Measurements from ENCODE around the gene DYNAP.

DNA sequence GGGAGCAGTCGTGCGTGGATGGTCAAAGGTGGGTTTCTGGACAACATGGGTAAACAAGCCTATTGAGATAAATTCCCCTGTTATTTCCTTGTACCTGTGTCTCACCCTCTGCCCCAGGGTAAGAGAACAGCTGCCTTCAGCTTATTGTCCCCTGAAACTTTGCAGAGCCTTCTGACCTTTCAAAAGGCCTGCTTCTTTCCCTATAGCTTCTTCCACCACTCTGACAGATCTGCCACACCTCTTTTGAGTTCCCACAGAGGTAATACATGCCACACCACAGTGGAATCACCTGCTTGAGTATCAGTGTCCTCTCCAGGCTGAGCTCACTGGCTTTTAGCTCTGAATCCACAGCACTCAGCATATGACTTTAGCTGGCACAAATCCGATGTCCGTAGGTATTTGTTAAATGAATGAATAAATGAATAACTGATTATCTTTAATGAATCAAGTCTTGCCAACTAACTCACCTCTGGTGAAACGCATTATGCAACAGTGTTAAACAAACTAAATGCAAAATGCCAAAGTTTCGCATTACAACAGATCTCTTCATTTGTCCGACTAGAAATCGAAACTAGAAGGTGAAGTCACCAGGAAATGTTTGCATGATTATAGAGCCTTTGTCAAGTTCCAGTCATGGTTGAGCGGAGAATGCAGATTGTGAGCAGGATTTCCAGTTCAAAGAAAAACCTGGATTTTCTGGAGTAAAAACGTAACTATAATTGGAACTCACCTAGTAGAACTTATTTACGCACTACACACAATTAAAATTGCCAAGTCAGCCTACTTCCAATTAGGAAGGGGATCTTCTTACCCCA, 16.4 kb downstream of the DYNAP start:
- TF ChIP-seq, protein P1, sequence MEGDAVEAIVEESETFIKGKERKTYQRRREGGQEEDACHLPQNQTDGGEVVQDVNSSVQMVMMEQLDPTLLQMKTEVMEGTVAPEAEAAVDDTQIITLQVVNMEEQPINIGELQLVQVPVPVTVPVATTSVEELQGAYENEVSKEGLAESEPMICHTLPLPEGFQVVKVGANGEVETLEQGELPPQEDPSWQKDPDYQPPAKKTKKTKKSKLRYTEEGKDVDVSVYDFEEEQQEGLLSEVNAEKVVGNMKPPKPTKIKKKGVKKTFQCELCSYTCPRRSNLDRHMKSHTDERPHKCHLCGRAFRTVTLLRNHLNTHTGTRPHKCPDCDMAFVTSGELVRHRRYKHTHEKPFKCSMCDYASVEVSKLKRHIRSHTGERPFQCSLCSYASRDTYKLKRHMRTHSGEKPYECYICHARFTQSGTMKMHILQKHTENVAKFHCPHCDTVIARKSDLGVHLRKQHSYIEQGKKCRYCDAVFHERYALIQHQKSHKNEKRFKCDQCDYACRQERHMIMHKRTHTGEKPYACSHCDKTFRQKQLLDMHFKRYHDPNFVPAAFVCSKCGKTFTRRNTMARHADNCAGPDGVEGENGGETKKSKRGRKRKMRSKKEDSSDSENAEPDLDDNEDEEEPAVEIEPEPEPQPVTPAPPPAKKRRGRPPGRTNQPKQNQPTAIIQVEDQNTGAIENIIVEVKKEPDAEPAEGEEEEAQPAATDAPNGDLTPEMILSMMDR (conservative IDR thresholded peaks at IDR 0.05), result no peak
- no peak for TF ChIP-seq EZH2 (IDR thresholded peaks at IDR 0.05; ENCODE audit: low read depth)
